ENCODE results near the gene TRPV3.

DNA sequence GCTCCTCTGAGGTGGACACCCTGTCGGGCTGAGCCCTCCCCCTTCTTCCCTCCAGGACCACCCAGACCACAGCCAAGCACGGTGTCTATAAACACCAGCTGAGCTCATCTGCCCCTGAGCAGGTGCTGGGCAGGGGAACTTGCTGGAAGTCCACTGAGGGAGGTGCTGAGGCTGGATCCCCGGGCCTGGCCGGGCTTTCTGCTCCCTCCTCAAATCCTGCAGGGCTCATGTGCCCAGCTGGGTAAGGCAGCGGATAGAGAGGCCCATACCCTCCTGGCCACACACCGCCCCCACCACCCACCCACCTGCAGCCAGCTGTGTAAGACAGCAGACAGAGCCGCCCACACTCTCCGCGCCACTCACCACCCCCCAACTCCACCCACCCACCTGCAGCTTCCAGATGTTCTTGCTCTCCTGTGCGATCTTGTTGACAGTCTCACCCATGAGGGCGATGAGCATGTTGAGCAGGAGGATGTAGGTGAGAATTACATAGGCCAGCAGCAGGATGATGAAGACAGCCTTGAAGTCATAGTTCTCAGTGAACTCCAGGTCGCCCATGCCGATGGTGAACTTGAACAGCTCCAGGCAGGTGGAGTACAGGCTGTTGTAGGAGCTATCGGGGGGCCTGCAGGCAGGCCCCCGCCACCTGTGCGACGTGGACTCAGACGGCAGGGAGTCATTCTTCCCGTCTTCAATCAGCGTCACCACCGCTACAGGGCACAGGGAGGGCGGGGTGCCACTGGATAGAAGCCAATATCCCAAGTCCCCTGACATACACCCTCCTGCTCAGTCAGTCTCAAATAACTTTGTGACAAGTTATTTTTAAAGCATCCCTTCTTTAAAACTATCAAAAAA lies 15.9 kb upstream of the TRPV3 start:
- TF ChIP-seq, protein P1, sequence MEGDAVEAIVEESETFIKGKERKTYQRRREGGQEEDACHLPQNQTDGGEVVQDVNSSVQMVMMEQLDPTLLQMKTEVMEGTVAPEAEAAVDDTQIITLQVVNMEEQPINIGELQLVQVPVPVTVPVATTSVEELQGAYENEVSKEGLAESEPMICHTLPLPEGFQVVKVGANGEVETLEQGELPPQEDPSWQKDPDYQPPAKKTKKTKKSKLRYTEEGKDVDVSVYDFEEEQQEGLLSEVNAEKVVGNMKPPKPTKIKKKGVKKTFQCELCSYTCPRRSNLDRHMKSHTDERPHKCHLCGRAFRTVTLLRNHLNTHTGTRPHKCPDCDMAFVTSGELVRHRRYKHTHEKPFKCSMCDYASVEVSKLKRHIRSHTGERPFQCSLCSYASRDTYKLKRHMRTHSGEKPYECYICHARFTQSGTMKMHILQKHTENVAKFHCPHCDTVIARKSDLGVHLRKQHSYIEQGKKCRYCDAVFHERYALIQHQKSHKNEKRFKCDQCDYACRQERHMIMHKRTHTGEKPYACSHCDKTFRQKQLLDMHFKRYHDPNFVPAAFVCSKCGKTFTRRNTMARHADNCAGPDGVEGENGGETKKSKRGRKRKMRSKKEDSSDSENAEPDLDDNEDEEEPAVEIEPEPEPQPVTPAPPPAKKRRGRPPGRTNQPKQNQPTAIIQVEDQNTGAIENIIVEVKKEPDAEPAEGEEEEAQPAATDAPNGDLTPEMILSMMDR (conservative IDR thresholded peaks at IDR 0.05 in 1 of 2, IDR thresholded peaks at IDR 0.05 in 1 of 2; ENCODE audit: low read depth in 1 of 2, low read length in 2 of 2): no peak
- no peak for TF ChIP-seq EZH2 (IDR thresholded peaks at IDR 0.05; ENCODE audit: low read length, missing control alignments)
